HG02571 (cell line): ENCODE results near the gene PDPN.
"Not testable (repeated sequence)": the region's sequence is repeated elsewhere in the genome, so short reads cannot be mapped to it uniquely, and the experiment has no call there.

Experiments used
- ATAC-seq: cut with Tn5 transposase; IDR thresholded peaks from one replicate; pipeline ENCODE4 v1.9.1; 2021; ENCODE audit warnings: mild to moderate bottlenecking, moderate library complexity; ENCODE audit not compliant: unreplicated experiment

PDPN gene

GRCh38 chr1:13583595-13583965 lies at the start of gene PDPN:
TSS of gene PDPN (plus strand) at chr1:13583832. CDS start at chr1:13584034, 202 bp downstream.
- no peak for ATAC-seq

DNA sequence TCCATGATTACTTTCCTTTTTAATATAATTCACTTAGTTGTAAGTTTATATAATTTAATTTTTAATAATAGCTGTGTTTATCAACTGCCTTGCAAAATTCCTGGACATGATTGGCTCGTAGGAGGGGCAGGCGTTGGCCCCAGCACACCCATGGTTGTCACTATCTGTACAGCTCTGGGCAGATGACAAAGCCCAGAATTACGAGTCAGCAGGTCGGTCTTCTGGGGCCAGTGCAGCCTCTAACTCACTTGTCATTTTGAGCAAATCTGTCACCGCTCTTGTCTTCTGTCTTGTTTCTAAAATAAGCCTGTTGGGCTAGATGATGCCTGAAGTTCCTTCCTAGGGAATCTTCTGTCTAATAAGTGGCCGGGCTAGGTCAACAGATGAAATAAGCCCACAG lies 48.4 kb upstream of the PDPN start:
- ATAC-seq: no peak

DNA sequence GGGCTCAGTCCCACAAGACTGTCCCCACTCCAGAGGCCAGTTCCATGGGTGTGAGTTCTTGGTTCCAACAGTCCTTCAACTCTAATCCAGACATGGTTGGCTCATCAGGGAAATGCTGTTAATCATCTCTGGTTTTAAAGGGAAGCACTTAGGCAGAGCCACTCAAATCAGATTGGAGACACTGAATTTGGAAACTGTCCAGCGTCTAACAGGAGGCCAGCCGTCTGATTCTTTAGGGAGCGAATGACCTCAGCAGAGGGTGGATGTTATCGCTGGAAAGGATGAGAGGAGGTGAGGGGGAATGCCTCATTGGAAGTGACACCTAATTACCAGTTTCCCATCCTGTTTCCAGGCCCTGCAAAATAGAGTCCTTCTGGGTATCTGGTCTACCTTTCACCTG lies 47.1 kb upstream of the PDPN start:
- ATAC-seq: no peak

DNA sequence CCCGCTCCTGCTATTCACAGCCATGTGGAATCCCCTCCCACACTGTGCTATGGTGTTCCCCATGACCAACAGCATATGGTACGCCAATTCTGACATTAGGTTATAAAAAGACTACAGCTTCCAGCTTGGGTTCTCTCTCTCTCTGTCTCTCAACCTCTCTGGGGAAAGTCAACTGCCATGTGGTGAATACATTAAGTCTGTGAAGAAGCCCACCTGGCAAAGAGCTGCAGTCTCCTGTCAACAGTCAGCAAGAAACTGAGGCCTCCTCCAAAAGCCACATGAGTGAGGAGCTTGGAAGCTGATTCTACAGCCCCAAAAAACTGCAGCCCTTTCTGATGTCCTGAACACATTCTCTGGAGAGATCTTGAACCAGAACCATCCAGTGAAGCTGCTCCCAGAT lies 44.8 kb upstream of the PDPN start:
- ATAC-seq: no peak

DNA sequence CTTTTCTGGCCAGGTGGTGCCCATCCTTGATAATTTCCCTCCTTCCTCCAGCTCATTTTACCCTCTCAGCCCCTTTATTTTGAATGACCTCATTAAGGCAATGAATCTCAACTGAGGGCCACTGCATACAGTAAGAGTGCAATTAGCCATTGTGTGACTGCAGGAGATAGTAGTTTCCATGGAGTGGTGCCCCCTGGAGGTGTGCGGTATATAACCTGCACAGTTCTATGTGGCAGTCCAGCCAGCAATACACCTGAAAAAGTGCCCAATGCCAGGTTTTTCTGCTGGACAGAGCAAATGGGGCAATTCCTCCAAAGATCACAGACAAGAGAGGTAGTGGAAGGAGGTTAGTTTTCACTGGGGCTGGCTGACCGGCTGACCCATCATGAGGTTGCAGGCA lies 43.9 kb upstream of the PDPN start:
- ATAC-seq: no peak

GRCh38 chr1:13540866-13541265 lies 42.8 kb upstream of the PDPN start:
- no peak for ATAC-seq

DNA sequence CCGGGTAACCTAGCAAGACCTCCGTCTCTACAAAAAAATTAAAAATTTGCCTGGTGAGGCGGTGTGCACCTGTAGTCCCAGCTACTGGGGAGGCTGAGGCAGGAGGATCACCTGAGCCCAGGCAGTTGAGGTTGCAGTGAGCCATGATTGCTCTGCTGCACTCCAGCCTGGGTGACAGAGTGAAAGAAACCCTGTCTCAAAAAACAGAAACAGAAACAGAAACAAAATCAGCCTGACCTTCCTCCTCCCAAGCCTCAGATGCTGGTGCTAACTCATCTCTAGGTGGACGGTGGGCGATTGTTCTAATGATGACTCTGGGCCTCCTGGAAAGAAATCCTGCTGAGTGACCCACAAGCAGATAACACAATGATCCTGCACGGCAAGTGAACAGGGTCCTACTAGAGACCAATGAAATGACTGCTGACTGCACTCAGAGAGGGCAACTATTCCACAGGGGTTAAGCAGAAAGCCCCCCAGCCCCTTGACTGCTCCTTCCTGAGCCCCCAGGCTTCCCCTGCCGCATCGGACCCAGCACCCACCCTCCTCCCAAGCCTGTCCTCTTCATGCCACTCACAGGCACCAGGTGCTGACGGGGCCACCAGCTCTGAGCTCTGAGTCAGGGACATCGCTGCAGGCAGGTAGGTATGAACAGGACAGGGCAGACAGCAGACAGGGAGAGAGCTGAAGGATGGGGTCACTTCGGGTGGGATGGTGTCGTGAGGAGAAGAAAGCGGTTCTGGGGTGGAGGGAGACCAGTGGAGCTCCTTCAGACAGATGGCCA lies 42.0 kb upstream of the PDPN start:
- no peak for ATAC-seq

- no peak for ATAC-seq
Observed at GRCh38 chr1:13543451-13544220, 40.0 kb upstream of the PDPN start.

GRCh38 chr1:13544221-13544556 lies 39.4 kb upstream of the PDPN start:
- ATAC-seq: no peak

- no peak for ATAC-seq
Observed at GRCh38 chr1:13546791-13547190, 36.8 kb upstream of the PDPN start.

- ATAC-seq: no peak
Observed at GRCh38 chr1:13548281-13548680, 35.4 kb upstream of the PDPN start.

GRCh38 chr1:13549021-13549420 lies 34.6 kb upstream of the PDPN start:
- no peak for ATAC-seq

GRCh38 chr1:13549521-13549920 lies 34.1 kb upstream of the PDPN start:
- ATAC-seq: no peak

- no peak for ATAC-seq
Observed at GRCh38 chr1:13550663-13551062, 33.0 kb upstream of the PDPN start.

DNA sequence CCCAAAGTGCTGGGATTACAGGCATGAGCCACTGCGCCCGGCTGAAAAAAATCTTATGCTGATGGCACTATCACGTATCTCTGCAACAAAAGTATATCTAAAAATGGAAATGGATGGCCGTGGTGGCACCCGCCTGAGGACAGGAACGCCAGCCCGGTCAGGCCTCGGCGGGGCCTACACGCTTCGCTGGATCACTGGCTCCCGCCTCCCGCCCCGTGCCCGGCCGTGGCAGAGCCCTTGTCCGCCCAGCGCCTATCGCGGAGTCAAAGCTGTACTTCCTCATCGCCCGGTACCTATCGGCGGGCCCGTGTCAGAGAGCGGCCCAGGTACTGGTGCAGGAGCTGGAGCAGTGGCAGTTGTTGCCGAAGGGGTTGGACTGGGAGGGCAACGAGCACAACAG lies 28.8 kb upstream of the PDPN start:
- no peak for ATAC-seq

- no peak for ATAC-seq
Observed at GRCh38 chr1:13556224-13556764, 27.3 kb upstream of the PDPN start.

DNA sequence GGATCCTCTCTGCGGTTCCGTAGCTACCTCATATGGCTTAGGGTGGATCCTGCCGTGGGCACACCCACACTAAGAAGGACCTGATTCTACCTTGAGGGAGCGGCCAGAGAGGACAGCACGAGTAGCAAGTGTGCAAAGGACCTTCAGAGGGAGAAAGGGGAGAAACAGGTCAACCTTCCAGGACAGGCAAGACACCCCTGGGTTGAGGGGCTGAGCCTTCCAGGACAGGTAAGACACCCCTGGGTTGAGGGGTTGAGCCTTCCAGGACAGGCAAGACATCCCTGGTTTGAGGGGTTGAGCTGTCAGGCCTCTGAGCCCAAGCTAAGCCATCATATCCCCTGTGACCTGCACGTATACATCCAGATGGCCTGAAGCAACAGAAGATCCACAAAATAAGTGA lies 23.1 kb upstream of the PDPN start:
- no peak for ATAC-seq

DNA sequence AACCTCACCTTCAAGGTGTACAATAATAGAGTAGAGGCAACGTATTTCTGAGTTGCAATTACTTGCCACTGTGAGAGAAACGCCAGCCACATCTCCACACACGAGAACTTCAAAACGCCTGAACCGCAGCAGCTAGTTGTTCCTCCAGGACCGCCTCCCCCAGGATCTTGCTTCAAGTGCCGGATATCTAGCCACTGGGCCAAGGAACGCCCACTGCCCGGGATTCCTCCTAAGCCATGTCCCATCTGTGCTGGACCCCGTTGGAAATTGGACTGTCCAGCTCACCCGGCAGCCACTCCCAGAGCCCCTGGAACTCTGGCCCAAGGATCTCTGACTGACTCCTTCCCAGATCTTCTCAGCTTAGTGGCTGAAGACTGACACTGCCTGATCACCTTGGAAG lies 20.7 kb upstream of the PDPN start:
- not testable (repeated sequence) for ATAC-seq

DNA sequence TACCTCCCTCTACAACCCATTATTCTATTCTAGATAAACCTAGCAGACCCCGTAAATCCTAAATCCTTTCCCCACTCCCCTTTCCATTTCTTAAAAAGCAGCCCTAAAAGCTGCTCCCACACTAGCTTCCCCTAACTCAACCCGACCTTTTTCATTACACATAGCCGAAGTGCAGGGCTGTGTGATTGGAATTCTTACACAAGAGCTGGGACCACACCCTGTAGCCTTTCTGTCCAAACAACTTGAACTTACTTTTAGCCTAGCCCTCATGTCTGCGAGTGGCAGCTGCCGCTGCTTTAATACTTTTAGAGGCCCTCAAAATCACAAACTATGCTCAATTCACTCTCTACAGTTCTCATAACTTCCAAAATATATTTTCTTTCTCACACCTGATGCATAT lies 19.6 kb upstream of the PDPN start:
- ATAC-seq: no peak

DNA sequence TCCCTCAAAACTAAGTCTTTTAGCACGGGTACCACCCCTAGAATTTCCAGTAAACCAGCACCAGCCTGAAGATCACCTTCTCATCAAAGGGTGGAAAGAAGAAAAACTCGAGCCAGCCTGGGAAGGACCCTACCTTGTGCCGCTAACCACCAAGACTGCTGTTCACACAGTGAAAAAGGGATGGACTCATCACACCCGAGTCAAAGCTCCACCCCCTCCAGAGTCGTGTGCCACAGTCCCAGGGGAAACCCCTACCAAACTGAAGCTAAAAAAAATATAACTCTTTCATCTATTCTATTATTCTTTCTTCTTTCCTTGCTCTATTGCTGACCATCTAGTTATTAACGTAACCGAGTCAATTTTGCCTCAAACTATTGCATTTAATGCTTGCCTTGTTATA lies 13.2 kb upstream of the PDPN start:
- ATAC-seq: not testable (repeated sequence)

DNA sequence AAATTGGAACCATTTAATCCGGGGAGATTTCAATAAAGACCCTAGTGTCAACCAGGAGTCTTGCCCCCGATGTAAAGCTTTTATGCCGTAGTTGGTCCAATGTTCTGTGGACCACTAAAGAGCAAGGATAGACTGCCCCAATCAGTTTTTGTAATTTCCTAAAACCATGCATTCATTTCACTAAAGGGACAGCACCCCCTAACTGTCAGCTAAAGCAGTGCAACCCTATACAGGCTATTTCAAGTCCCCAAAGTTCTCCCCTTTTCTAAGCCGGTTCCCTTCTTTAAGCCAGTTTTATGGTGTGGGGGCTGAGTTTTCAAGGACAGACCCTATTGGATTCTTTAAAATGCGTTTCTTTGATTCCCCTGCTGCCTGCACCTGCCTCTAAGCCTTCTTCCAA lies 12.7 kb upstream of the PDPN start:
- no peak for ATAC-seq

- ATAC-seq: no peak
Observed at GRCh38 chr1:13573586-13573985, 10.0 kb upstream of the PDPN start.
